ENCODE data around the gene ARHGAP42. TPM values are rescaled to one million over a fixed set of nuclear protein-coding genes. Genes with fewer than 3 reads are reported as not detected.

Gene ARHGAP42
- total and polyA plus RNA-seq, 2 experiments from 2014 or later = 64.8 to 135 TPM

- Histone ChIP-seq H3K27ac (no peak overlapping the region), H3K4me3 (no peak overlapping the region), H3K36me3 (no peaks in the 10 kb centered on the region), H3K9me3 (ENCODE audit: low read depth) (no peaks in the 10 kb centered on the region), H3K4me1 (ENCODE audit: low read depth) (peaks cover 69% of the 10 kb centered on the region), H3K27me3 (no peaks in the 10 kb centered on the region)
- TF ChIP-seq, protein P1, sequence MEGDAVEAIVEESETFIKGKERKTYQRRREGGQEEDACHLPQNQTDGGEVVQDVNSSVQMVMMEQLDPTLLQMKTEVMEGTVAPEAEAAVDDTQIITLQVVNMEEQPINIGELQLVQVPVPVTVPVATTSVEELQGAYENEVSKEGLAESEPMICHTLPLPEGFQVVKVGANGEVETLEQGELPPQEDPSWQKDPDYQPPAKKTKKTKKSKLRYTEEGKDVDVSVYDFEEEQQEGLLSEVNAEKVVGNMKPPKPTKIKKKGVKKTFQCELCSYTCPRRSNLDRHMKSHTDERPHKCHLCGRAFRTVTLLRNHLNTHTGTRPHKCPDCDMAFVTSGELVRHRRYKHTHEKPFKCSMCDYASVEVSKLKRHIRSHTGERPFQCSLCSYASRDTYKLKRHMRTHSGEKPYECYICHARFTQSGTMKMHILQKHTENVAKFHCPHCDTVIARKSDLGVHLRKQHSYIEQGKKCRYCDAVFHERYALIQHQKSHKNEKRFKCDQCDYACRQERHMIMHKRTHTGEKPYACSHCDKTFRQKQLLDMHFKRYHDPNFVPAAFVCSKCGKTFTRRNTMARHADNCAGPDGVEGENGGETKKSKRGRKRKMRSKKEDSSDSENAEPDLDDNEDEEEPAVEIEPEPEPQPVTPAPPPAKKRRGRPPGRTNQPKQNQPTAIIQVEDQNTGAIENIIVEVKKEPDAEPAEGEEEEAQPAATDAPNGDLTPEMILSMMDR (IDR thresholded peaks at IDR 0.05; ENCODE audit: low read depth, low read length) = no peak
- DNase-seq (ENCODE audit: low read depth in 1 of 2, low spot score in 1 of 2) = peak in 1 of 2 donors; percentile 21
Measured at GRCh38 chr11:100832829-100833228, 145.7 kb downstream of the ARHGAP42 start.

- Histone ChIP-seq H3K4me3 (no peak overlapping the region), H3K36me3 (no peaks in the 10 kb centered on the region), H3K4me1 (ENCODE audit: low read depth) (peaks cover 65% of the 10 kb centered on the region), H3K9me3 (ENCODE audit: low read depth) (no peaks in the 10 kb centered on the region), H3K27ac (no peak overlapping the region), H3K27me3 (no peaks in the 10 kb centered on the region)
- no peak for DNase-seq (ENCODE audit: low read depth in 1 of 2, low spot score in 1 of 2)
- TF ChIP-seq, protein P1 (IDR thresholded peaks at IDR 0.05; ENCODE audit: low read depth, low read length) = no peak
Measured at GRCh38 chr11:100833276-100833675, 146.2 kb downstream of the ARHGAP42 start.

DNA sequence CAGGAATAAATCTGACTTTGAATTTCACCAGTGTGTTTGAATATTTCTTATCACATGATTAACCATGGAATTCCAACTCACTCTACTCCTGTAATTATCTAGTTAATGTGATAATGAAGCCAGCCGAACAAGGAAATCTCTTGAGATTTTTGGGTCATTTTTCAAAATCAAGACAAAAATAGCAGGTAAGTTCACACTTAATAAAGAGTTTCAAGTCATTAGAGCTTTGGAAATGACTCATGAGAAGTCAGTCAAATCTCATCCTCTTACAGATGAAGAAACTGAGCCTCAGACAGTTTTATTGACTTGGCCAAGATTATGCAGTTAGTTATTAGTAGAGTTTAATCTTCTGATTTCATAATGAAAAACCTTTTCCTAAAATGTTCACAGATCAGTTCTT is 148.8 kb downstream of the ARHGAP42 start:
- H3K4me1 ChIP-seq (ENCODE audit: low read depth) = peaks cover 48% of the 10 kb centered on the region
- DNase-seq (ENCODE audit: low read depth in 1 of 2, low spot score in 1 of 2) = no peak
- no peaks in the 10 kb centered on the region for H3K27me3 ChIP-seq
- no peaks in the 10 kb centered on the region for H3K9me3 ChIP-seq (ENCODE audit: low read depth)
- no peak overlapping the region for H3K27ac ChIP-seq
- no peaks in the 10 kb centered on the region for H3K36me3 ChIP-seq
- H3K4me3 ChIP-seq = no peak overlapping the region
- TF ChIP-seq, protein P1 (IDR thresholded peaks at IDR 0.05; ENCODE audit: low read depth, low read length) = no peak

DNA sequence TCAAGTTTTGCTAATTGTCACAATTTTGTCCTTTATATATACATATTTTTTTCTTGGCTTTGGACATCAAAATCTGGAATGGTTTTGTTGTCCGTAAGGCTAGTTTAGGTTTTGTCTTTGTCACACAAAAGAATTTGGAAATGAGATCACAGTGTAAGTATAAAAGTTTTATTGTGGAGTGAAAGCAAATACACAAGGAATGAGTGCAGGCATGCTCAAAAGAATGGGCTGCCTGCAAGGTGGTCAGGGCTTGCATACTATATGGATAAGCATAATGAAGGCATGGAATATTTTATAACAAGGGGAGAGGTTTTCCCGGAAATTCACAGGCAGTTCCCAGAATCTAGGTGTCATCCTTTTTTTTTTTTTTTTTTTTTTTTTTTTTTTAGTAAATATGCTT is 150.2 kb downstream of the ARHGAP42 start:
- Histone ChIP-seq H3K36me3 (no peaks in the 10 kb centered on the region), H3K27ac (no peak overlapping the region), H3K9me3 (ENCODE audit: low read depth) (no peaks in the 10 kb centered on the region), H3K4me1 (ENCODE audit: low read depth) (peaks cover 33% of the 10 kb centered on the region), H3K4me3 (no peak overlapping the region), H3K27me3 (no peaks in the 10 kb centered on the region)
- DNase-seq (ENCODE audit: low read depth in 1 of 2, low spot score in 1 of 2) = no peak
- TF ChIP-seq, protein P1 (IDR thresholded peaks at IDR 0.05; ENCODE audit: low read depth, low read length) = no peak

DNA sequence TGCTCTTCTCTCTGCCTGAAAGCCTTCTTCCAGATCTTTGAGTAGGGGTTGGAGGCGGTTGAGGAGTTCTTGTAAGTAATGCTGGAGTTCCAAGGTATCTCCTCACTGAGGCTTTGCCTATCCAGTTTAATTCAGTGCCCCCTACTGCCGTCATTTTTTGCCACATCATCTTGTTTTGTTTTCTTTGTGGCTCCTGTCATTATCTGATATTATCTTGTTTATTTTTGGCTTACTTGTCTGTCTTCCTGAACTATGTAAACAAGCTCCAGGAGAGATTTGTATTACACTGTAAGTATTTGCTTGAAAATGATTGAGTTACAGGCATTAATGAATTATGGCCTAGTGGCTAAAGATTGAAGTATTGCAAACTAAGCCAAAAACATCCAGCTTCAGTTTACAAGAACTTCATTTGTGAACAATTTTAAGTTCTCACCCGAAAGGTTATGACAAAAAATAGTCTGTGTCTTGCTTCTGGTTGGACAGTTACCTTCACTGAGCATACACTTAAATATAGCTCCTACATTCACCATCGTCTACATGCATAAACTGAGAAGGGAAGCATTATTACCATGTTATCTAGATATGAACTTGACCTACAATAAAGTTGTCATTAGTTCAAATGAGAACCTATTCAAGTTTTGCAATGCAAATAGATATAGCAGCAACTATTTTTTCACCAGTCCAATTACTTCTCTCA is 154.8 kb downstream of the ARHGAP42 start:
- peaks cover 10% of the 10 kb centered on the region for H3K4me1 ChIP-seq (ENCODE audit: low read depth)
- H3K4me3 ChIP-seq = no peak overlapping the region
- H3K27ac ChIP-seq = no peak overlapping the region
- no peaks in the 10 kb centered on the region for H3K27me3 ChIP-seq
- no peaks in the 10 kb centered on the region for H3K36me3 ChIP-seq
- TF ChIP-seq, protein P1 (IDR thresholded peaks at IDR 0.05; ENCODE audit: low read depth, low read length) = no peak
- DNase-seq (ENCODE audit: low read depth in 1 of 2, low spot score in 1 of 2) = no peak
- no peaks in the 10 kb centered on the region for H3K9me3 ChIP-seq (ENCODE audit: low read depth)
